D721Med (cell line): ENCODE measurements around the gene GHRL.

Experiments used
- DNase-seq: peaks from one replicate; pipeline ENCODE4 v3.0.0; 2011; ENCODE audit warnings: low spot score; ENCODE audit not compliant: insufficient read length
- FAIRE-seq: peaks from 2 replicates; lab custom pipeline; 2011; peaks lifted over from hg19 to GRCh38; lab: Jason Lieb, UNC
- CTCF ChIP-seq: IDR thresholded peaks from 2 replicates; pipeline ENCODE4 v1.5.1; 2012; ENCODE audit warnings: mild to moderate bottlenecking, control low read depth; ENCODE audit not compliant: insufficient read depth; ENCODE audit errors: missing control alignments

The GHRL gene

GRCh38 chr3:10284496-10284895 lies 8.3 kb downstream of the GHRL start:
- DNase-seq (no peak), FAIRE-seq (no peak)
- TF ChIP-seq CTCF, result no peak

GRCh38 chr3:10283638-10284037 lies 9.1 kb downstream of the GHRL start:
- FAIRE-seq, result no peak
- no peak for DNase-seq
- TF ChIP-seq CTCF, result no peak

GRCh38 chr3:10281951-10282350 lies 10.8 kb downstream of the GHRL start:
- FAIRE-seq (no peak), DNase-seq (no peak)
- no peak for TF ChIP-seq CTCF

- no peak for DNase-seq
- no peak for FAIRE-seq
- TF ChIP-seq CTCF, result no peak
These were observed 12.2 kb downstream of the GHRL start for GRCh38 chr3:10280571-10280970.

GRCh38 chr3:10280177-10280529 lies 12.6 kb downstream of the GHRL start:
- DNase-seq, result no peak
- FAIRE-seq, result no peak
- no peak for TF ChIP-seq CTCF

- no peak for FAIRE-seq
- no peak for DNase-seq
- TF ChIP-seq CTCF, result no peak
These were observed 13.2 kb downstream of the GHRL start for GRCh38 chr3:10279384-10280176.

GRCh38 chr3:10278501-10278900 lies 14.2 kb downstream of the GHRL start:
- DNase-seq (no peak), FAIRE-seq (no peak)
- TF ChIP-seq CTCF, result no peak
